NCI-H1105 treated with DMSO at 0.1 percent for 48 hours (cell line): ENCODE data around the gene NR5A1.

Source experiments
- DNase-seq: peaks from one replicate; lab custom pipeline; 2025; lab: John Stamatoyannopoulos, UW

NR5A1 gene

GRCh38 chr9:124457887-124458431 is 49.2 kb downstream of the NR5A1 start:
- no peak for DNase-seq

GRCh38 chr9:124457079-124457886 is 49.9 kb downstream of the NR5A1 start:
- no peak for DNase-seq

- DNase-seq: no peak
Measured at GRCh38 chr9:124456341-124457078, 50.7 kb downstream of the NR5A1 start.

- DNase-seq: no peak
Measured at GRCh38 chr9:124455820-124456219, 51.4 kb downstream of the NR5A1 start.

- DNase-seq: no peak
Measured at GRCh38 chr9:124454791-124455443, 52.3 kb downstream of the NR5A1 start.

- DNase-seq: no peak
Measured at GRCh38 chr9:124454296-124454695, 52.9 kb downstream of the NR5A1 start.

- no peak for DNase-seq
Measured at GRCh38 chr9:124453586-124454191, 53.5 kb downstream of the NR5A1 start.

- DNase-seq: no peak
Measured at GRCh38 chr9:124452841-124453585, 54.2 kb downstream of the NR5A1 start.

GRCh38 chr9:124452326-124452725 is 54.9 kb downstream of the NR5A1 start:
- no peak for DNase-seq

- DNase-seq: no peak
Measured at GRCh38 chr9:124450931-124451661, 56.1 kb downstream of the NR5A1 start.

- peak; percentile 67 for DNase-seq
Measured at GRCh38 chr9:124450241-124450924, 56.8 kb downstream of the NR5A1 start, which contains the start of gene ADGRD2. TSS of gene ADGRD2 (plus strand) at chr9:124450451. CDS start at chr9:124451667, 1,216 bp downstream.

GRCh38 chr9:124449381-124450151 is 57.6 kb downstream of the NR5A1 start:
- no peak for DNase-seq

GRCh38 chr9:124448019-124448418 is 59.2 kb downstream of the NR5A1 start:
- DNase-seq: no peak

GRCh38 chr9:124447297-124447661 is 59.9 kb downstream of the NR5A1 start:
- no peak for DNase-seq

GRCh38 chr9:124444166-124444565 is 63.0 kb downstream of the NR5A1 start:
- no peak for DNase-seq

GRCh38 chr9:124443625-124444024 is 63.6 kb downstream of the NR5A1 start:
- no peak for DNase-seq

- DNase-seq: no peak
Measured at GRCh38 chr9:124442826-124443225, 64.4 kb downstream of the NR5A1 start.

- DNase-seq: no peak
Measured at GRCh38 chr9:124442379-124442778, 64.8 kb downstream of the NR5A1 start.

GRCh38 chr9:124441291-124441690 is 65.9 kb downstream of the NR5A1 start:
- DNase-seq: no peak
